Body of pancreas (tissue), 4 donors: ENCODE measurements around the gene NHERF1. TPM values are rescaled to one million over a fixed set of nuclear protein-coding genes. Genes with fewer than 3 reads are reported as not detected.

Source experiments
- ATAC-seq: fragments of 150-250 bp; one replicate; pipeline ENCODE4 v1.9.1; 2016
- DNase-seq, 4 donors: peaks; one replicate each; pipeline ENCODE4 v3.0.0-alpha.2; 2019
- H3K27ac ChIP-seq, 4 donors: fragments of 200-600 bp; sonication (generic); 1 replicate in 3 of 4; 2 replicates in 1 of 4; pipeline versions ENCODE4 v1.5.1 to v1.6.1; 2016 to 2019; ENCODE audit warnings: mild to moderate bottlenecking in 1 of 4, mixed read lengths in 1 of 4, moderate library complexity in 1 of 4
- H3K27me3 ChIP-seq, 2 donors: fragments of 200-600 bp; sonication (generic); one replicate each; pipeline ENCODE4 v1.6.0; 2016; ENCODE audit warnings: mild to moderate bottlenecking in 1 of 2
- H3K36me3 ChIP-seq, 2 donors: fragments of 200-600 bp; sonication (generic); replicated peaks in 1 of 2; 2 replicates each; pipeline ENCODE4 v1.5.1; 2016; ENCODE audit warnings: low read depth in 2 of 2; ENCODE audit not compliant: insufficient read depth in 1 of 2
- H3K4me1 ChIP-seq: fragments of 200-600 bp; sonication (generic); one replicate; pipeline ENCODE4 v1.6.0; 2016
- H3K4me3 ChIP-seq, 2 donors: fragments of 200-600 bp; sonication (generic); 1 replicate in 1 of 2; 2 replicates in 1 of 2; pipeline ENCODE4 v1.5.1; 2016 to 2019
- H3K9me3 ChIP-seq, 3 donors: fragments of 200-600 bp; sonication (generic); 1 replicate in 2 of 3; 2 replicates in 1 of 3; pipeline ENCODE4 v1.5.1; 2016
- POLR2A ChIP-seq, 3 donors: fragments of 450-650 bp; IDR thresholded peaks; one replicate each; pipeline ENCODE4 v1.6.1; 2016; ENCODE audit warnings: antibody characterized with exemption in 3 of 3, mild to moderate bottlenecking in 2 of 3
- WGBS, 2 donors: methylation state at CpG; one replicate each; pipeline ENCODE4 v1.1.5; 2017; 5-methylcytosine and 5-hydroxymethylcytosine counted together
- intact Hi-C: fragments of 100-400 bp; cut with DNase I; formaldehyde crosslinking; loops from one replicate; pipeline ENCODE4 v1.15.1; 2023
- total RNA-seq, 2 donors: library from RNA; depleted of rRNA; stranded (reverse); fragments of >200 nt; gene quantifications; one replicate each; pipeline ENCODE4 v1.1.0, GENCODE V29; 2016
- TF ChIP-seq, protein P1 (sequence below), 7 experiments: fragments of 450-650 bp in 4 of 7; fragments of 200-600 bp in 3 of 7; sonication (generic) in 3 of 7; IDR thresholded peaks; one replicate each; pipeline ENCODE4 v1.5.1; 2016 to 2019; ENCODE audit warnings: antibody characterized with exemption in 7 of 7

Gene NHERF1
- total RNA-seq, 2 donors from 2014 or later: 56.6 to 64.9 TPM

DNA sequence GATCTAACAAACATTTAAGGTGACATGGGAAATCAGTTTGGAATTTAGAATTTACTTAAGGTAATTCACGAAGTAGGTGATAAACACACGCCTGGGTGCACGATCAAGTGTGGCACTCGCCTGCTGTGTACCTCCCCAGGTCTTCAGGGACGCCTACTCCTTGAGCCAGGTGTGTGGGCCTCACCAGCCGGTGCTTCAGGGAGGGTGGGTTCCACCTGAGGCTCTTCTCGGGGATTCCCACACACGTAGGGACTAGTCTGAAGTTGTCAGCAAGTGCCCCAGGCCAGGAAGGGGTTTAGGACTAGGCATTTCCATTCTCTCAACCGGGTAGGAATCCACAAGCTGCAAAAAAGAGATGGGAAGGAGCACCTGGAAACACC, 37.5 kb downstream of the NHERF1 start:
- TF ChIP-seq POLR2A (IDR thresholded peaks at IDR 0.05): no peak
- TF ChIP-seq, protein P1, sequence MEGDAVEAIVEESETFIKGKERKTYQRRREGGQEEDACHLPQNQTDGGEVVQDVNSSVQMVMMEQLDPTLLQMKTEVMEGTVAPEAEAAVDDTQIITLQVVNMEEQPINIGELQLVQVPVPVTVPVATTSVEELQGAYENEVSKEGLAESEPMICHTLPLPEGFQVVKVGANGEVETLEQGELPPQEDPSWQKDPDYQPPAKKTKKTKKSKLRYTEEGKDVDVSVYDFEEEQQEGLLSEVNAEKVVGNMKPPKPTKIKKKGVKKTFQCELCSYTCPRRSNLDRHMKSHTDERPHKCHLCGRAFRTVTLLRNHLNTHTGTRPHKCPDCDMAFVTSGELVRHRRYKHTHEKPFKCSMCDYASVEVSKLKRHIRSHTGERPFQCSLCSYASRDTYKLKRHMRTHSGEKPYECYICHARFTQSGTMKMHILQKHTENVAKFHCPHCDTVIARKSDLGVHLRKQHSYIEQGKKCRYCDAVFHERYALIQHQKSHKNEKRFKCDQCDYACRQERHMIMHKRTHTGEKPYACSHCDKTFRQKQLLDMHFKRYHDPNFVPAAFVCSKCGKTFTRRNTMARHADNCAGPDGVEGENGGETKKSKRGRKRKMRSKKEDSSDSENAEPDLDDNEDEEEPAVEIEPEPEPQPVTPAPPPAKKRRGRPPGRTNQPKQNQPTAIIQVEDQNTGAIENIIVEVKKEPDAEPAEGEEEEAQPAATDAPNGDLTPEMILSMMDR (IDR thresholded peaks at IDR 0.05): no peak
- intact Hi-C loops: no loop called here
- peaks cover 0 to 4% of the 10 kb centered on the region in 2 donors for H3K36me3 ChIP-seq
- WGBS, 2 donors: 68 to 75% methylated on average over 8 to 9 of the region's 9 CpGs
- no peaks in the 10 kb centered on the region for H3K27me3 ChIP-seq
- H3K9me3 ChIP-seq: no peaks in the 10 kb centered on the region
- H3K4me3 ChIP-seq: no peak overlapping the region
- ATAC-seq: no peak
- no peak for DNase-seq
- H3K27ac ChIP-seq: no peak overlapping the region
- no peaks in the 10 kb centered on the region for H3K4me1 ChIP-seq

DNA sequence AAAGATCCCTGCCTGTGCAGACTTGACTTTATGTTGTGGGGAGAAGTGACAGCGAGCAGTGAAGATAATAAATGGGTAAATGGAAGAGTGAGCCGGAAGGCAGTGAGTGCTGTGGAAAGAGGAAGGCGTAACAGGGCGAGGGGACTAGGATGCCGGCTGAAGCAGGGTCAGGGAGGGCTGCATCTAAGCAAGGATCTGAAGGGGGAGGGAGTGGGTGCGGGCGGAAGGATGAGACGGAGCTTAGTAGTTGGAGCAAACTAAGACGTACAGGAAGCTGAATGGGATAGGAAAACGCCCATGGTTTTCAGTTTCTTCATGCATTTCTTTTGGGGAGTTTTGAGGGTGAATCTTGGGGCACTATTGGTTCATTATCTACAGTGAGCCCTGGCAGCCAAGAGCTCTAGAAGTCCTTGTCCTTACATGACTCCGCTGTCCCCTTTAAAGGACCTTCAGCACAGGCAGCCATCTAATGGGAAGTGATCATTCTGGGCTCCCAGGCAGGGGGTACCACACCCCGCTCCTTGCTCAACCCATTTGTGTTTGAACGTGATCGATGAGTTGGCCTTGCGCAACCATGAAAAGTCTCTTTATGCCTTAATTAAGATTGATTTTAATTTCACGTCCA, 38.1 kb downstream of the NHERF1 start:
- TF ChIP-seq POLR2A (IDR thresholded peaks at IDR 0.05): no peak
- TF ChIP-seq, protein P1 (IDR thresholded peaks at IDR 0.05): no peak
- no peak overlapping the region for H3K4me3 ChIP-seq
- no peaks in the 10 kb centered on the region for H3K27me3 ChIP-seq
- no peak for DNase-seq
- intact Hi-C loops: no loop called here
- no peaks in the 10 kb centered on the region for H3K9me3 ChIP-seq
- WGBS, 2 donors: 72 to 87% methylated on average over 16 of the region's 16 CpGs
- peaks cover 0 to 4% of the 10 kb centered on the region in 2 donors for H3K36me3 ChIP-seq
- no peak overlapping the region for H3K27ac ChIP-seq
- no peaks in the 10 kb centered on the region for H3K4me1 ChIP-seq
- no peak for ATAC-seq

DNA sequence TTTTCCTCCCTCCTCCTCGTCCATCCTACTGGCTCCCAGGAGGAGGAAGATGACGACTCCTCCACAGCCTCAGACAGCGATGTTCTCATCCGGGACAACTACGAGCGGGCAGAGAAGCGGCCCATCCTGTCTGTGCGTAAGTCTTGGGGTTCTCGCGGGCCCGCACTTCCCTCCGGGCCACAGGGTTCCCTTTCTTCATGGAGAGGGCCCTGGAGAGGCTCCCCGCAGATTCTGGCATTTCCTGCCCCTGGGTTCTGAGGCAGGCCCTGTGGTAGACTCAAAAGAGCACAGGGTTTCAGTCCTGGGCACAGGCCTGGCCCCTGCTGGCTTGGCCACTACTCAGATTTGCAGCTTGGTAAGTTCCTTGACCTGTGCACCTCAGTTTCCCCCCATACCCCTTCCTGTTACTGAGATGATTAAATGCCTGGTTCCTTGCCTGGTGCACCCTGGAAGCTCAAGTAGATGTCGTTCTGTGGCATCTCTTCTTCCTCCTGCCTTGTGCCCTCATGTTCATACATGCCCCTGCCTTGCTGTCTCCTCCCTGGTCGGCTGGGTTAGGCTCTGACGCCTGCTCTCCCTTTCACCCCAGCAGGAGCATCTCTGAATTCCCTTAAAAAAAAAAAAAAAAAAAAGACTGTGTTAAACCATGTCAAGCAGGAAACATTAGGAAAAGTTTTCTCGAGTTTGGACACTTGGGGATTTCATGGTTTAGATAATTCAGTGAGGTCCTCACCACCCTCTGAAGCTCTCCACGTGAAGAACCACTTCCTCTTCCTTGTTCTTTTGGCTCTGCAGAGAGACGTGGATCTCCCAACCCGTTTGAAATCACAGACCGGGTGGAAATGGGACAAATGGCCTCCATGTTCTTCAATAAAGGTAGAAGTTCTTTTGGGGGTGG, 42.0 kb downstream of the NHERF1 start:
- intact Hi-C loops: loop anchor here (5.0 kb wide), 1 partner anchor 72 kb away; no protein-coding TSS in a partner anchor
- no peak for TF ChIP-seq POLR2A (IDR thresholded peaks at IDR 0.05)
- TF ChIP-seq, protein P1 (IDR thresholded peaks at IDR 0.05): no peak
- Histone ChIP-seq H3K27me3 (no peaks in the 10 kb centered on the region), H3K4me3 (no peak overlapping the region), H3K36me3 (peaks cover 0 to 10% of the 10 kb centered on the region in 2 donors), H3K27ac (no peak overlapping the region), H3K4me1 (no peaks in the 10 kb centered on the region), H3K9me3 (no peaks in the 10 kb centered on the region)
- DNase-seq: no peak
- ATAC-seq: no peak
- WGBS, 2 donors: 75 to 87% methylated on average over 17 to 20 of the region's 21 CpGs

DNA sequence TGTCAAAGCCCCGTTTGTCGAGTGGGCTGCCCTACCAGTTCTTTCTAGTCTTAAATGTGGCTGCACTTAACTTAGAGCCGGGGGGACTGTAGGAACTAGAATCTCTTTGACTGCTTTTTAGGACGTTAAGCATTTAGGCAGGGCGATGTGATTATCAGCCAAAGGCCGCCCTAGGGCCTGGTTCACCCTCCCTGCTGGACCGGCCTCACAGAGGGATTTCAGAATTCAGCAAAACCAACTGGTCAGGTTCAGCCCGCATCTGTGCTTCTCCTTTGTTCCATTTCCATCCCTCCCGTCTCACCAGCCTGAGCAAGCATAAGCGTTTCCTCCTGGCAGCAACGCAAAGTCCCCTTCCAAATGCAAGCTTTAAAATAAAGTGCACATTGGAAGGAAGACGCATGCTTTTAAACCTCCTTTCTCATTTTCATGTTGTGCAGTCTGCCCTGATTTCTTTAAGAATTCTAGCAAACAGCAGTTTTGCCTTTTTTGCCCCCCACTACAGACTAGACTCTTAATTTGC, 44.2 kb downstream of the NHERF1 start:
- Histone ChIP-seq H3K4me1 (no peaks in the 10 kb centered on the region), H3K36me3 (peaks cover 0 to 22% of the 10 kb centered on the region in 2 donors), H3K4me3 (no peak overlapping the region), H3K27me3 (no peaks in the 10 kb centered on the region), H3K9me3 (no peaks in the 10 kb centered on the region), H3K27ac (no peak overlapping the region)
- no peak for TF ChIP-seq POLR2A (IDR thresholded peaks at IDR 0.05)
- TF ChIP-seq, protein P1 (IDR thresholded peaks at IDR 0.05): no peak
- intact Hi-C loops: loop anchor here (5.0 kb wide), 1 partner anchor 70 kb away; no protein-coding TSS in a partner anchor
- ATAC-seq (no peak), DNase-seq (no peak)
- 93 to 94% methylated on average over 12 of the region's 12 CpGs for WGBS, 2 donors
